Testis (tissue), 2 donors: ENCODE measurements around the gene CCBE1.

Source experiments
- POLR2A ChIP-seq: fragments of 450-650 bp; IDR thresholded peaks from one replicate; pipeline ENCODE4 v1.6.1; 2017; ENCODE audit warnings: antibody characterized with exemption, mild to moderate bottlenecking, moderate library complexity
- TF ChIP-seq, protein P1 (sequence below), 3 experiments: fragments of 450-650 bp in 2 of 3; fragments of 200-600 bp in 1 of 3; sonication (generic) in 1 of 3; IDR thresholded peaks; one replicate each; pipeline ENCODE4 v1.5.1; 2016 to 2019; ENCODE audit warnings: antibody characterized with exemption in 3 of 3, mild to moderate bottlenecking in 2 of 3, moderate library complexity in 1 of 3

DNA sequence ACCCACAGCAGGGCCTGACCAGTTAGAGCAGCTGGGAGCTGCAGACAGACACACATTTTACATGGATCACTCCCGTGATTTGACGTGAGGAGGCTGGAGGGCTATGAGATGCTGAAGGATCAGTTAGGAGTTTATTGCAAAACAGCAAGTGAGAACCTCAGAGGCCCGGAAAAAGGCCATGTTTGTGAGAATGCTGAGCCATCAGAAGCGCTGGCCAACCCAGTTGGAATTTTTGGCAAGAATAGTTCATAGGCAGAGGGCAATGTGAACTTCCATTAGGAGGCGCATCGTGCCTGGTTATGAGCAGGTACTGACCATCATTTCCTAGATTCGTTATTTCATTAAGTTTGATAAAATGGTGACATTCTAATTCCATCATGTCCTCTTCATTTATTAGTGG, 314.8 kb downstream of the CCBE1 start:
- TF ChIP-seq, protein P1, sequence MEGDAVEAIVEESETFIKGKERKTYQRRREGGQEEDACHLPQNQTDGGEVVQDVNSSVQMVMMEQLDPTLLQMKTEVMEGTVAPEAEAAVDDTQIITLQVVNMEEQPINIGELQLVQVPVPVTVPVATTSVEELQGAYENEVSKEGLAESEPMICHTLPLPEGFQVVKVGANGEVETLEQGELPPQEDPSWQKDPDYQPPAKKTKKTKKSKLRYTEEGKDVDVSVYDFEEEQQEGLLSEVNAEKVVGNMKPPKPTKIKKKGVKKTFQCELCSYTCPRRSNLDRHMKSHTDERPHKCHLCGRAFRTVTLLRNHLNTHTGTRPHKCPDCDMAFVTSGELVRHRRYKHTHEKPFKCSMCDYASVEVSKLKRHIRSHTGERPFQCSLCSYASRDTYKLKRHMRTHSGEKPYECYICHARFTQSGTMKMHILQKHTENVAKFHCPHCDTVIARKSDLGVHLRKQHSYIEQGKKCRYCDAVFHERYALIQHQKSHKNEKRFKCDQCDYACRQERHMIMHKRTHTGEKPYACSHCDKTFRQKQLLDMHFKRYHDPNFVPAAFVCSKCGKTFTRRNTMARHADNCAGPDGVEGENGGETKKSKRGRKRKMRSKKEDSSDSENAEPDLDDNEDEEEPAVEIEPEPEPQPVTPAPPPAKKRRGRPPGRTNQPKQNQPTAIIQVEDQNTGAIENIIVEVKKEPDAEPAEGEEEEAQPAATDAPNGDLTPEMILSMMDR (IDR thresholded peaks at IDR 0.05): no peak
- TF ChIP-seq POLR2A: no peak
